Nephron progenitor cell (in vitro differentiated cells): ENCODE data around the gene ZNF174.

Experiments used
- DNase-seq: peaks from one replicate; pipeline ENCODE4 v3.0.0; 2021
- H3K27ac Mint-ChIP-seq: 2 replicates; pipeline ENCODE4 v1.8.0; 2021; ENCODE audit warnings: mild to moderate bottlenecking, moderate library complexity, mixed read lengths
- H3K27me3 Mint-ChIP-seq: 2 replicates; pipeline ENCODE4 v1.8.0; 2021; ENCODE audit warnings: mild to moderate bottlenecking, low read depth, mixed read lengths; ENCODE audit not compliant: poor library complexity
- H3K36me3 Mint-ChIP-seq: 2 replicates; pipeline ENCODE4 v1.8.0; 2021; ENCODE audit warnings: low read depth, mixed read lengths
- H3K4me1 Mint-ChIP-seq: 2 replicates; pipeline ENCODE4 v1.8.0; 2021; ENCODE audit warnings: mixed read lengths
- H3K4me3 Mint-ChIP-seq: 2 replicates; pipeline ENCODE4 v1.8.0; 2021; ENCODE audit warnings: mild to moderate bottlenecking, moderate library complexity, mixed read lengths
- H3K9me3 Mint-ChIP-seq: 2 replicates; pipeline ENCODE4 v1.8.0; 2021; ENCODE audit warnings: mild to moderate bottlenecking, moderate library complexity, mixed read lengths
- CTCF ChIP-seq: fragments of 200-600 bp; sonication (generic); IDR thresholded peaks from 2 replicates; pipeline ENCODE4 v1.5.0; 2021; ENCODE audit warnings: antibody characterized with exemption

ZNF174 gene

GRCh38 chr16:3363793-3364192 lies 37.2 kb upstream of the ZNF174 start:
- DNase-seq = no peak
- Mint-ChIP-seq H3K27ac (no peak overlapping the region), H3K27me3 (peaks cover 44% of the 10 kb centered on the region), H3K4me1 (no peaks in the 10 kb centered on the region), H3K4me3 (no peak overlapping the region), H3K36me3 (no peaks in the 10 kb centered on the region), H3K9me3 (peaks cover 44% of the 10 kb centered on the region)
- TF ChIP-seq CTCF = no peak

DNA sequence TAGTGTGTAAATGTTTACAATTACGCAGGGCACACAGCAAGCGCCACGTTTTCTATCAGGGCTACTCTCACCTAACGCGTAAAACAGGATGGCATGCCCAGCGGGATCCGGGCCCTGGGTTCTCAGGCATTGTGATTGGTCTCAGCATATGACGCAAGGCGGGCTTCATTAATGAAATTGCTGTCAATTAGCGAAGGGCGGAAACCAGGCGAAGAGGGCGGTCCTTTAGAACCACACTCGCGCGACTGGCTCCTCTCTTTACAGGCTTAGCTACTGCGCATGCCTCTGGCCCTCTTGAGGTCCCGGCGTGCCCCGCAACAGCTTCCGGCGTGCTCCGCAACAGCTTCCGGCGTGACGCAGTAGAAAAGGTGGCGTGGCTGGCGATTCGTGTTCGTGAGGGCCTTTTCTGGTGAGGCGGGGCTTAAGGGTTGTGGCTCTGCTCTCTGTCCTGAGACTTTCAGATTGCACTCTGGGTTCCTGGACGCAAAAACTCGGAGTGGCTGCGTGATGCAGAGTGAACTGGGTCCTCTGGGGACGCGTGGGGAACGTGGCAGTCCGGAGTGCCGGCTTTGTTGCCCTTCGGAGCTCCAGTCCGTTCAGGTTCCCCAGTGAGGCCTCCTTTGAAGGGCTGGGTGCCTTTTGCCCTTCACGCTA lies 36.1 kb upstream of the ZNF174 start:
- no peaks in the 10 kb centered on the region for H3K4me1 Mint-ChIP-seq
- no peak for TF ChIP-seq CTCF
- no peaks in the 10 kb centered on the region for H3K36me3 Mint-ChIP-seq
- peaks cover 38% of the 10 kb centered on the region for H3K9me3 Mint-ChIP-seq
- H3K27ac Mint-ChIP-seq = no peak overlapping the region
- H3K4me3 Mint-ChIP-seq = no peak overlapping the region
- H3K27me3 Mint-ChIP-seq = peaks cover 33% of the 10 kb centered on the region
- no peak for DNase-seq

DNA sequence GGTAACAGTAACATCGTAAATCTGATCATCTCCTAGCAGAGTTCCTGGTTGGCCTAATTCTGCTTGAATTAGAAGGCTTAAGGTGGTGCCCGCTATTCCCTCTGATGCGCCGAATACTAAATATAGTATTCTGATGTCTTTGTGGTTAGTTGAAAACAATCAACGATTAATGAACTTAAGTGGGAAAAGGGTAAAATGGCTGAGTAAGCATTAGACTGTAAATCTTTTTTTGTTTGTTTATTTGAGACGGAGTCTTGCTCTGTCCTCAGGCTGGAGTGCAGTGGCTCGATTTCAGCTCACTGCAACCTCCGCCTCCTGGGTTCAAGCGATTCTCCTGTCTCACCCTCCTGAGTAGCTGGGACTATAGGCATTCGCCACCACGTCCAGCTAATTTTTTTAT lies 31.9 kb upstream of the ZNF174 start:
- no peak overlapping the region for H3K4me3 Mint-ChIP-seq
- peaks cover 34% of the 10 kb centered on the region for H3K9me3 Mint-ChIP-seq
- no peaks in the 10 kb centered on the region for H3K4me1 Mint-ChIP-seq
- H3K36me3 Mint-ChIP-seq = no peaks in the 10 kb centered on the region
- H3K27me3 Mint-ChIP-seq = peaks cover 12% of the 10 kb centered on the region
- no peak overlapping the region for H3K27ac Mint-ChIP-seq
- no peak for DNase-seq
- TF ChIP-seq CTCF = no peak

DNA sequence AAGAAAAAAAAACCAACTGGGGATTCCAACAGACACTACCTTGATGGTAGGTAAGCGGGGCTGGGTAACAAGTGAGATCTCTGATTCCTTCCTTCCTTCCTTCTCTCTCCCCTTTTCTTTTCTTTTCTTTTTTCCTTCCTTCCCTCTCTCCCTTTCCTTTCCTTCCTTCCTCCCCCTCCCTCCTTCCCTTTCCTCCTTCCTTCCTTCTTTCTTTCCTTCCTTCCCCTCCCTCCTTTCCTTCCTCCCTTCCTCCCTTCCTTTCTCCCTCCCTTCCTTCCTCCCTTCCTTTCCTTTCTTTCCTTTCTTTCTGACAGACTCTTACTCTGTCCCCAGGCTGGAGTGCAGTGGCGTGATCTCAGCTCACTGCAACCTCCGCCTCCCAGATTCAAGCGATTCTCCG lies 25.3 kb upstream of the ZNF174 start:
- H3K27ac Mint-ChIP-seq = no peak overlapping the region
- peaks cover 11% of the 10 kb centered on the region for H3K27me3 Mint-ChIP-seq
- TF ChIP-seq CTCF = no peak
- peaks cover 72% of the 10 kb centered on the region for H3K9me3 Mint-ChIP-seq
- H3K36me3 Mint-ChIP-seq = peaks cover 13% of the 10 kb centered on the region
- no peak overlapping the region for H3K4me3 Mint-ChIP-seq
- H3K4me1 Mint-ChIP-seq = no peaks in the 10 kb centered on the region
- DNase-seq = no peak

- TF ChIP-seq CTCF = no peak
- Mint-ChIP-seq H3K4me1 (no peaks in the 10 kb centered on the region), H3K27me3 (peaks cover 11% of the 10 kb centered on the region), H3K9me3 (peaks cover 90% of the 10 kb centered on the region), H3K27ac (no peak overlapping the region), H3K4me3 (no peak overlapping the region), H3K36me3 (peaks cover 35% of the 10 kb centered on the region)
- no peak for DNase-seq
These were observed 23.1 kb upstream of the ZNF174 start for GRCh38 chr16:3377917-3378316.

DNA sequence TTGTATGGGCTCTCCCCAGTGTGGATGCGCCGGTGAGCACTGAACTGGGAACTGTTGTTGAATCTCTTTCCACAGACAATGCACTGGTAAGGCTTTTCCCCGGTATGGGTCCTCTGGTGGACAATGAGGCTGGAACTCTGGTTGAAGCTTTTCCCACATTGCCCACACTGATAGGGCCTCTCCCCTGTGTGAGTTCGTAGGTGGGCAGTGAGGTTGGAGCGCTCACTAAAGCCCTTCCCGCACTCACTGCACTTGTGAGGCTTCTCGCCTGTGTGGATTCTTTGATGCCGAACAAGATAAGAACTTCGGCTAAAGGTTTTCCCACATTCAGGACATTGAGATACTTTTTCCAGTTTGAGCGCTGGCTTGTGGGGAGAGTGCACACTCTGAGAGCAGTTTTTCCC lies 18.0 kb upstream of the ZNF174 start:
- Mint-ChIP-seq H3K27ac (no peak overlapping the region), H3K27me3 (peaks cover 10% of the 10 kb centered on the region), H3K4me3 (no peak overlapping the region), H3K9me3 (peaks cover 94% of the 10 kb centered on the region), H3K4me1 (no peaks in the 10 kb centered on the region), H3K36me3 (peaks cover 80% of the 10 kb centered on the region)
- no peak for DNase-seq
- TF ChIP-seq CTCF = no peak
